K562 (cell line): Measurements from ENCODE around the gene PDE3A. TPM values are rescaled to one million over a fixed set of nuclear protein-coding genes. Genes with fewer than 3 reads are reported as not detected.

Experiments used
- ATAC-seq: fragments of 200-7000 bp; cut with Tn5 transposase; 3 replicates; pipeline ENCODE4 v1.9.1; 2020; ENCODE audit warnings: moderate library complexity
- BruUV-seq: library from RNA; stranded (reverse); fragments of 400-500 nt; replicated peaks from 2 replicates; lab custom pipeline; 2021; lab: Mats Ljungman, UMichigan
- CTCF ChIA-PET: fragments of 300-600 bp; formaldehyde crosslinking; extraction: SDS; loops from one replicate; lab custom pipeline; 2021; ENCODE audit warnings: low intra/inter-chr PET ratio; lab: Yijun Ruan, JAX
- POLR2A ChIA-PET: fragments of 300-600, 350-650 bp; sonication (Branson Sonifier 250); formaldehyde crosslinking; extraction: SDS; loops from one replicate; lab custom pipeline; 2021; ENCODE audit warnings: antibody characterized with exemption, inconsistent platforms; lab: Yijun Ruan, JAX
- DNase-seq, 4 experiments: peaks; one replicate each; pipeline versions ENCODE4 v3.0.0 to v3.0.0-alpha.2; 2011 to 2018; ENCODE audit warnings: low spot score in 3 of 4, mixed read lengths in 3 of 4; ENCODE audit errors: extremely low read depth in 1 of 4
- FAIRE-seq: peaks from 2 replicates; lab custom pipeline; 2011; peaks lifted over from hg19 to GRCh38; lab: Jason Lieb, UNC
- H2AFZ ChIP-seq: 2 replicates; pipeline ENCODE4 v1.6.0; 2011; ENCODE audit warnings: low read depth, low read length, control low read depth, inconsistent platforms
- H3K27ac ChIP-seq: fragments of 200-600 bp; 3 replicates; pipeline ENCODE4 v1.8.0; 2011; ENCODE audit warnings: low read depth, mild to moderate bottlenecking, control low read depth, inconsistent platforms, low read length, moderate library complexity, mixed read lengths; ENCODE audit errors: extremely low read depth
- H3K27me3 ChIP-seq, 2 experiments: fragments of 300-600 bp in 1 of 2; 2 replicates in 1 of 2; 3 replicates in 1 of 2; pipeline versions ENCODE4 v1.6.0 to v1.8.0; 2011; ENCODE audit warnings: inconsistent platforms in 2 of 2, low read length in 2 of 2, mild to moderate bottlenecking in 1 of 2, mixed read lengths in 1 of 2, moderate library complexity in 1 of 2; ENCODE audit not compliant: control insufficient read depth in 2 of 2, insufficient read depth in 2 of 2
- H3K36me3 ChIP-seq: fragments of 300-600 bp; 3 replicates; pipeline ENCODE4 v1.8.0; 2011; ENCODE audit warnings: mild to moderate bottlenecking, low read length, inconsistent platforms; ENCODE audit not compliant: control insufficient read depth, insufficient read depth
- H3K4me1 ChIP-seq, 2 experiments: fragments of 200-600 bp in 1 of 2; replicated peaks in 1 of 2; 2 replicates in 1 of 2; 3 replicates in 1 of 2; pipeline versions ENCODE4 v1.5.1 to v1.8.0; 2011; ENCODE audit warnings: inconsistent platforms in 2 of 2, low read length in 2 of 2, mild to moderate bottlenecking in 1 of 2, mixed read lengths in 1 of 2, moderate library complexity in 1 of 2; ENCODE audit not compliant: control insufficient read depth in 2 of 2, insufficient read depth in 2 of 2
- H3K4me2 ChIP-seq: 2 replicates; pipeline ENCODE4 v1.6.1; 2011; ENCODE audit warnings: low read length, control low read depth, inconsistent platforms, mixed read lengths; ENCODE audit not compliant: insufficient read depth
- H3K4me3 ChIP-seq: fragments of 200-600 bp; sonication (generic), shearing (Covaris generic); 2 replicates; pipeline ENCODE4 v1.5.1; 2016; ENCODE audit warnings: control low read depth, inconsistent platforms
- H3K79me2 ChIP-seq: fragments of 200-600 bp; 3 replicates; pipeline ENCODE4 v1.8.0; 2011; ENCODE audit warnings: low read length, inconsistent platforms; ENCODE audit not compliant: control insufficient read depth, insufficient read depth
- H3K9ac ChIP-seq, 2 experiments: 2 replicates each; pipeline versions ENCODE4 v1.6.0 to v1.6.1; 2011; ENCODE audit warnings: low read depth in 2 of 2, low read length in 2 of 2, control low read depth in 1 of 2, inconsistent platforms in 1 of 2, mild to moderate bottlenecking in 1 of 2, mixed read lengths in 1 of 2; ENCODE audit not compliant: insufficient read depth in 1 of 2
- H3K9me1 ChIP-seq: one replicate; pipeline ENCODE4 v1.6.0; 2011; ENCODE audit warnings: inconsistent platforms, mild to moderate bottlenecking, low read length, moderate library complexity; ENCODE audit not compliant: control insufficient read depth, insufficient read depth
- H3K9me3 ChIP-seq: replicated peaks from 2 replicates; pipeline ENCODE4 v1.5.1; 2011; ENCODE audit warnings: low read depth, low read length, inconsistent platforms; ENCODE audit not compliant: control insufficient read depth, insufficient read depth
- H4K20me1 ChIP-seq: replicated peaks from 2 replicates; pipeline ENCODE4 v1.6.1; 2011; ENCODE audit warnings: low read length, inconsistent platforms, mixed read lengths; ENCODE audit not compliant: control insufficient read depth, insufficient read depth
- BACH1 ChIP-seq: fragments of 200-800 bp; sonication (Bioruptor generic); IDR thresholded peaks from 2 replicates; pipeline ENCODE4 v1.6.1; 2016; ENCODE audit warnings: missing genetic modification characterization, missing compliant biosample characterization
- CHAMP1 ChIP-seq: fragments of 450-650 bp; IDR thresholded peaks from 2 replicates; pipeline ENCODE4 v1.6.1; 2016; ENCODE audit warnings: mild to moderate bottlenecking
- GATA2 ChIP-seq: sonication (generic); formaldehyde crosslinking; IDR thresholded peaks from 2 replicates; pipeline ENCODE4 v1.4.0; 2020; ENCODE audit warnings: mild to moderate bottlenecking, missing genetic modification reagents
- GATAD2B ChIP-seq: fragments of 450-650 bp; IDR thresholded peaks from 2 replicates; pipeline ENCODE4 v1.6.1; 2017; ENCODE audit warnings: mild to moderate bottlenecking, borderline replicate concordance
- ILK ChIP-seq: fragments of 450-650 bp; IDR thresholded peaks from 2 replicates; pipeline ENCODE4 v1.6.1; 2016; ENCODE audit warnings: missing genetic modification characterization, low read depth, mild to moderate bottlenecking, missing compliant biosample characterization, moderate library complexity, borderline replicate concordance
- SMARCA4 ChIP-seq: fragments of 450-650 bp; IDR thresholded peaks from 2 replicates; pipeline ENCODE4 v1.6.1; 2016
- ZBTB9 ChIP-seq: fragments of 450-650 bp; formaldehyde crosslinking; IDR thresholded peaks from 2 replicates; pipeline ENCODE4 v1.4.0; 2020; ENCODE audit warnings: mild to moderate bottlenecking, moderate library complexity
- ZNF699 ChIP-seq: fragments of 250-450 bp; sonication (Bioruptor Pico); IDR thresholded peaks from 2 replicates; pipeline ENCODE4 v1.8.0; 2021; ENCODE audit warnings: mild to moderate bottlenecking, moderate library complexity; ENCODE audit not compliant: insufficient replicate concordance
- ZNF830 ChIP-seq: fragments of 250-450 bp; sonication (Bioruptor Pico); IDR thresholded peaks from 2 replicates; pipeline ENCODE4 v1.5.0; 2021; ENCODE audit warnings: mild to moderate bottlenecking
- WGBS: fragments of 100-300 bp; shearing (Covaris generic); methylation state at CpG from one replicate; pipeline ENCODE4 v1.1.6; 2016; ENCODE audit warnings: low coverage, mixed read lengths; ENCODE audit not compliant: insufficient coverage; ENCODE audit errors: missing lambda C conversion rate; 5-methylcytosine and 5-hydroxymethylcytosine counted together
- in situ Hi-C: fragments of 300-500 bp; cut with MboI; formaldehyde crosslinking; loops from 4 replicates; pipeline ENCODE4 v1.15.0; 2018; ENCODE audit warnings: inconsistent platforms, mixed read lengths
- intact Hi-C: fragments of 100-400 bp; cut with micrococcal nuclease; formaldehyde crosslinking; loops from 2 replicates; pipeline ENCODE4 v1.14.2; 2022
- polyA plus RNA-seq, 8 experiments: library from polyadenylated mRNA; depleted of rRNA in 4 of 8; stranded (reverse) in 5 of 8; unstranded in 3 of 8; fragments of >200 nt; fragmentation: Nextera tagmentation in 2 of 8; fragmentation: Illumina TruSeq in 1 of 8; extraction: Ambion mirVana in 2 of 8; extraction: Trizol in 1 of 8; gene quantifications; 2 replicates each; pipeline versions ENCODE4 v1.2.1 to v1.2.3, GENCODE V29; 2011 to 2014; ENCODE audit warnings: inconsistent platforms in 1 of 8, missing spikeins in 1 of 8
- total RNA-seq, 7 experiments: library from RNA; depleted of rRNA in 6 of 7; stranded (reverse); fragments of >200 nt in 6 of 7; fragmentation: Illumina TruSeq in 2 of 7; extraction: Trizol in 2 of 7; gene quantifications; 2 replicates each; pipeline versions ENCODE4 v1.2.1 to v1.2.3, GENCODE V29; 2011 to 2021; ENCODE audit warnings: low replicate concordance in 1 of 7

PDE3A gene
- total and polyA plus RNA-seq, 9 of the 15 experiments (the other 6 are each of a cell fraction or from before 2014, with no cell fraction given) = 0.02 TPM; not detected in 8

- no peak overlapping the region for H3K4me3 ChIP-seq
- ChIA-PET POLR2A (no interaction called here), CTCF (no interaction called here)
- intact Hi-C loops = no loop called here
- H3K9me1 ChIP-seq = no peaks in the 10 kb centered on the region
- FAIRE-seq = no peak
- in situ Hi-C loops = no loop called here
- no peak overlapping the region for H3K4me2 ChIP-seq
- 0% methylated on average over 2 of the region's 2 CpGs for WGBS
- no peaks in the 10 kb centered on the region for H3K36me3 ChIP-seq
- H4K20me1 ChIP-seq = no peaks in the 10 kb centered on the region
- no TSS peak for BruUV-seq
- no peak overlapping the region for H2AFZ ChIP-seq
- no peaks in the 10 kb centered on the region for H3K9me3 ChIP-seq
- DNase-seq = no peak
- no peak for ATAC-seq
- no peaks in the 10 kb centered on the region for H3K27me3 ChIP-seq
- H3K4me1 ChIP-seq = no peaks in the 10 kb centered on the region
- no peak for TF ChIP-seq ILK (tag)
- TF ChIP-seq BACH1 = no peak
- no peak for TF ChIP-seq ZBTB9
- TF ChIP-seq CHAMP1 = no peak
- TF ChIP-seq SMARCA4 = no peak
- no peak for TF ChIP-seq GATAD2B
- TF ChIP-seq GATA2 (CRISPR knock-in tag) = no peak
- TF ChIP-seq ZNF699 (CRISPR knock-in tag) = no peak
- no peak for TF ChIP-seq ZNF830 (CRISPR knock-in tag)
- no peak overlapping the region for H3K27ac ChIP-seq
- no peak overlapping the region for H3K9ac ChIP-seq
- no peaks in the 10 kb centered on the region for H3K79me2 ChIP-seq
Observed at GRCh38 chr12:20339060-20339459, 29.3 kb upstream of the PDE3A start.
